Measurements from ENCODE around the gene TENT5C.

The TENT5C gene

GRCh38 chr1:117633068-117633345, 27.2 kb downstream of the TENT5C start:
- intact Hi-C loops (cut with DNase I; ENCODE audit: low total_unique reads), result no loop called here
- no peak for DNase-seq
- Histone ChIP-seq H3K27me3 (no peaks in the 10 kb centered on the region), H3K4me3 (no peak overlapping the region), H3K4me1 (peaks cover 0 to 38% (median 17%) of the 10 kb centered on the region in 4 donors), H3K9me3 (no peaks in the 10 kb centered on the region), H3K27ac (no peak overlapping the region), H3K36me3 (no peaks in the 10 kb centered on the region)
- TF ChIP-seq CTCF (IDR thresholded peaks at IDR 0.05), result no peak

- no peaks in the 10 kb centered on the region for H3K36me3 ChIP-seq
- no peaks in the 10 kb centered on the region for H3K9me3 ChIP-seq
- H3K4me3 ChIP-seq, result no peak overlapping the region
- H3K27ac ChIP-seq, result no peak overlapping the region
- peaks cover 0 to 34% (median 17%) of the 10 kb centered on the region in 4 donors for H3K4me1 ChIP-seq
- H3K27me3 ChIP-seq, result no peaks in the 10 kb centered on the region
- intact Hi-C loops (cut with DNase I; ENCODE audit: low total_unique reads), result no loop called here
- no peak for DNase-seq
- TF ChIP-seq CTCF (IDR thresholded peaks at IDR 0.05), result no peak
Observed at GRCh38 chr1:117633423-117633822, 27.6 kb downstream of the TENT5C start.

GRCh38 chr1:117633936-117634335, 28.1 kb downstream of the TENT5C start:
- Histone ChIP-seq H3K36me3 (no peaks in the 10 kb centered on the region), H3K27ac (no peak overlapping the region), H3K4me1 (peaks cover 0 to 34% (median 17%) of the 10 kb centered on the region in 4 donors), H3K27me3 (no peaks in the 10 kb centered on the region), H3K9me3 (no peaks in the 10 kb centered on the region), H3K4me3 (no peak overlapping the region)
- no peak for TF ChIP-seq CTCF (IDR thresholded peaks at IDR 0.05)
- no peak for DNase-seq
- intact Hi-C loops (cut with DNase I; ENCODE audit: low total_unique reads), result no loop called here

GRCh38 chr1:117634631-117635030, 28.8 kb downstream of the TENT5C start:
- Histone ChIP-seq H3K4me3 (no peak overlapping the region), H3K36me3 (no peaks in the 10 kb centered on the region), H3K27ac (no peak overlapping the region), H3K4me1 (peaks cover 0 to 34% (median 17%) of the 10 kb centered on the region in 4 donors), H3K9me3 (no peaks in the 10 kb centered on the region), H3K27me3 (no peaks in the 10 kb centered on the region)
- intact Hi-C loops (cut with DNase I; ENCODE audit: low total_unique reads), result no loop called here
- no peak for TF ChIP-seq CTCF (IDR thresholded peaks at IDR 0.05)
- no peak for DNase-seq

- H3K4me1 ChIP-seq, result peaks cover 0 to 23% (median 9%) of the 10 kb centered on the region in 4 donors
- H3K27me3 ChIP-seq, result no peaks in the 10 kb centered on the region
- no peaks in the 10 kb centered on the region for H3K9me3 ChIP-seq
- H3K27ac ChIP-seq, result no peak overlapping the region
- no peaks in the 10 kb centered on the region for H3K36me3 ChIP-seq
- TF ChIP-seq CTCF (IDR thresholded peaks at IDR 0.05), result no peak
- DNase-seq, result no peak
- intact Hi-C loops (cut with DNase I; ENCODE audit: low total_unique reads), result no loop called here
- H3K4me3 ChIP-seq, result no peak overlapping the region
Observed at GRCh38 chr1:117635805-117636204, 30.0 kb downstream of the TENT5C start.

Measured in tibial artery (tissue), 4 donors.